Myocyte (in vitro differentiated cells): ENCODE results near the gene SDCBP2. TPM values are rescaled to one million over a fixed set of nuclear protein-coding genes. Genes with fewer than 3 reads are reported as not detected.

ENCODE experiments used
- DNase-seq: peaks from one replicate; pipeline ENCODE4 v3.0.0-alpha.2; 2012; ENCODE audit warnings: low read depth
- total RNA-seq: library from RNA; depleted of rRNA; stranded (reverse); fragments of >200 nt; gene quantifications from 2 replicates; pipeline ENCODE4 v1.2.3, GENCODE V29; 2014

Gene SDCBP2
- total RNA-seq, 1 donor from 2014 or later = 1.8 TPM

- no peak for DNase-seq
These were observed 30.8 kb downstream of the SDCBP2 start for GRCh38 chr20:1298166-1298565.

DNA sequence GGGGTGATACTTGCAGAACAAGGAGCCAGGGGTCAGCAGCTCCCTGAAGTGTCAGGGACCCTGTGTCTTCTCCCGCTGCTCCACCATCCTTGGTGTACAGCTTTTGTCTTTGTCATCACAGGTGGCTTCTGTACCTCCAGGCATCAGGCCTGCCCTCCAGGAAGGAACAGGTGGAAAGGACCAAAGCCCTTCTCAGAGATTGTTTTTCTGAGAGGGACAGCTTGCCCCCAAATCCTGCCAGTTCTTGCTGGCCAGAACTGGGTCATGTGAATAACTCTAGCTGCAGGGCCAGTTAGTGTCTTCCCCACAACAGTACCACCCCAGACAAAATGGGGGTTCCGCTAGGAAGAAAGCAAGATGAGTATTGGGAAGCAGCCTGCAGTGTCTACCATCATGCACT is 31.5 kb downstream of the SDCBP2 start:
- no peak for DNase-seq

- DNase-seq = no peak
These were observed 32.0 kb downstream of the SDCBP2 start for GRCh38 chr20:1296922-1297321.

DNA sequence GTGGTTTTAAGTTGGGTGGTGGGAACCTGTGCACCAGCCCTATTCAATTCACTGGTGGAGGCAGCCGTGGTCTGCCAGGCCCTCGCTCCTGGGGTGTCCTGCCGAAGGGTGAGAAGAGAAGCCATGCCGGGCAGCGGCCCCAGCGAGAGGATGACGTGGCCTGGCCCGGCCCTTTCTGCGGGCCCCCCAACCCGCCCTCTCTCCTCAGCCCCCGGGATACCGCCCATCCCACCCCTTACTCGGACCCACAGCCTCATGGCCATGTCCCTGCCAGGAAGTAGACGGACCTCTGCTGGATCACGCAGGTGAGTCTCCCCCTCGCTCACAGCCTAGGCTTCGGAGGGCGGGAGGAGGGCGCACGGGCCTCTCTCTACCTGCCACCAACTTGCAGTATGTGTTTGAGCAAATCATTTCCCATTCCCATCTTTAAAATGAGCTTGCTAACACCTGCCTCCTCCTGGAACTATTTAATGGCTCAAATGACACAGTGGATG is 32.8 kb downstream of the SDCBP2 start:
- DNase-seq = no peak

DNA sequence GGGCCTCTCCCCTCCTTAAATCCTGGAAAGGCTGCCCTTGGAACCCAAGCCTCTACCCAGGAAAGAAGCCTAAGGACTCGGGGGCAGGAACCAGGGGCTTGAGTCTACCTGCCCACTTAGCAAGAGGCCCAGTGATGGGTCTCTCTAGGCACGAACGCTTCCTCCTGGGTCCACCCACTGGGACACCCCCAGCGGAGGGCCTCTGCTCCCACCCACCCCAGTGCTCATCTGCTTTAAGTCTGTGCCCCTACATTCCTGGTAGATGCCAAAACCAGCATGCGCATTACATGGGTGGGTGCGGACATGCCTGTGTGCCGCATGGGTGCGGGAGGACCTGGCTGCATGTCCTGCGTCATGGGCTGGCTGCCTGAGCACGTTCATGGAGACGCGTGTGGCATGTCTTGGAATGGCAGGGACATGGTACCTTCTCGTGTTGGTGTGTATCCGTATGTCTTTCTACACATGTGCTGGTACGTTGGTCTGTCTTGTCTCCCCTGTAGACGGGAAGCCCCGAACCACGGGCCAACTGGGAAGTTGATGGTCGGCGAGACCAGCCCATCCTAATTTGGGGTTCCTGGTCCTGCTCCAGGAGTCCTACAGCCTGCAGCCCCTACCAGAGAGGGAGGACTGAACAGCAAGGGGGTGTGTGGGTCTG is 33.5 kb downstream of the SDCBP2 start:
- DNase-seq = no peak

DNA sequence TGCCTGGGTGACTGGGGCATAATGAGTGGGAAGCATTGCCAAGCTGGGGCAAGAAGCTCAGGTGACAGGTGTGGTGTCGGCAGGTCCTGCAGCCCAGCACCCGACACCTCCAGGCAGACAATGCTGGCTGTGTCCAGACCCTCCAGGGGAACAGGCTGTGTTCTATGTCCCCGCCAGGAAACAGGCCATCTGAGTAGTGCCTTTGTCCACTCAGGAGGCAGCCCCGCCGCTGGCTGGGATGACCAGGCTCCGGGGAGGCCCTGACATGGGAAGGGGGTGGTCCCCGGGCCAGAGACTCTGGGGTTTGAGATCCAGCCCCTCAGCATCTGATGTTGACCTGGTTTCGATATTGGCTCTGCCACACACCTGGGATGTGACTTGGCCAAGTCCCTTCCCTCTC is 34.4 kb downstream of the SDCBP2 start:
- no peak for DNase-seq

DNA sequence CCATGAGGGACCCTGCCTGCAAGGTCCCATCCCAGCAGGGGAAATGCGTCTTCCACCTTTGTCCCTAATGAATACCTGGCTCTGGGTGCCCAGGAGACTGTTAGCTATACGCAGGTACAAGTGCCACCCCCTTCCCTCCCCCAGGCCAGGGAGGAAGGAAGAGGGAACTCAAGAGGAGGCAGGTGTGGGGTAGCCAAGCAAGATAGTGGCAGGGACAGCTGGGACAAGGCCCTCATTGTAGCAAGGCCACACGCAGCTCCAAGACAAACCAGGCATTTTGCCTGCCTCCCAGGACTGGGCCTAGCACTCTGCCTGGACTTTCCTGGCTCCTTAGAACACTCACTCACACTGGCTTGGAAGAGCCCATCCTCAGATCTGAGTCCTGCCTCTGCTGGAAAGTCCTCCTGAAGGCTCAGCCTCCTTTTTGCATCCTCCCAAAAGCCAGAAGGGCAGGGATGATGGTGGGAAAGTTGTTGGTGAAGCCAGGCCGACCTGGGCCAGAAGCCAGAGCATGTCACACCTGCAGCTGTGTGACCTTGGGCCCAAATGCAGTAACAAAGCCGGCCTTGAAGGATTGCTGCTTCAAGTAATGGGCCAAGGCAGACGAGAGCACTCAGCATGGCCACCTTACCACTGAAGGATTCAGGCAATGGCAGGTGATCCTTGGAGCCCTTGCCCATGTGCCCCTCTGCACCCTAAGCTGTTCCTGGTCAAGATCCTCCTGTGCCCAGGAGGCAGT is 35.1 kb downstream of the SDCBP2 start:
- DNase-seq = peak; percentile 38

DNA sequence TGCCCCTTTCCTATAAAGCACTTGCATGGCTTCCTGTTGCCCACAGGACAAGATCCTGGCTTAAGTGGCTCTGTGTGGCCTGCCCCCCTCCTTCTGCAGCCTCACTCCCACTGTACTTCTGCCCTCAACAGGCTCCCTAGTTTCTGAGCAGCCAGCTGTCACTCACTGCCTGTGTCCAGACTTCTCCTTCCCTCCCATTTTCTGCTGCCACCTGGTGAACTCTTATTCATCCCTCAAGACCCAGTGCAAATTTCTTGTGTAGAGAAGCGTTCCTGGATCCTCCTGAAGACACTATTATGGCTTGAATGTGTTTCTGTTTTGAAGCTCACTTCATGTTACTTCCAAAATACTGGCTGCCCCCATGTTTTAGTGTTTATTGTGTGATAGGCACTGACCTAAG is 36.3 kb downstream of the SDCBP2 start:
- DNase-seq = peak; percentile 25

DNA sequence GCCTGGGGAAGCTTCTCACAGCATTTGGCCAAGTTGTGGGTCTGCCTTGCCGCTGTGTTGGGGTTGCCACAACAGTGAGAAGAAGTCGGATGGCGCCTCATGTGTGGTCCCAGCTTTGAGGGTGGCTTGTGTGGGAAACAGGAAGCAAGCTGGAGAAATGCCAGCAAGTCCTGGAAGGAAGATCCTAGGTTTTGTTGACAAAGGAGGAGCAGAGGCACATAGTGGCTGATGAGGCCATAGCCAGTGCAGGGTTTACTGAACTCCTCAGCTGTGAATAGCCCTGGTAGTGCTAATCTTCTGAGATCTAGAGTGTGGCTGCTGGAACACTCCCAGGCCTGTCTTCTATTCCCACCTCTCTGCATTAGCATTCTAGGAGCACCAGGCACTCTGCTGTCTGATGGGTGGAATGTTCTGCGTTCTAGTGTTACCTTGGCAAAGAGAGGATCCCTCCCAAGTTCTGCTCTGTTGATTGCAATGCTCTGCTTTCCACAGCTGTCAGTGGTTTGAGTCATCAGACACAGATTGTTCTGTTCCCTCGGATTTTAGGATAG is 37.7 kb downstream of the SDCBP2 start:
- DNase-seq = peak; percentile 77

GRCh38 chr20:1287787-1288569 is 41.0 kb downstream of the SDCBP2 start:
- no peak for DNase-seq

DNA sequence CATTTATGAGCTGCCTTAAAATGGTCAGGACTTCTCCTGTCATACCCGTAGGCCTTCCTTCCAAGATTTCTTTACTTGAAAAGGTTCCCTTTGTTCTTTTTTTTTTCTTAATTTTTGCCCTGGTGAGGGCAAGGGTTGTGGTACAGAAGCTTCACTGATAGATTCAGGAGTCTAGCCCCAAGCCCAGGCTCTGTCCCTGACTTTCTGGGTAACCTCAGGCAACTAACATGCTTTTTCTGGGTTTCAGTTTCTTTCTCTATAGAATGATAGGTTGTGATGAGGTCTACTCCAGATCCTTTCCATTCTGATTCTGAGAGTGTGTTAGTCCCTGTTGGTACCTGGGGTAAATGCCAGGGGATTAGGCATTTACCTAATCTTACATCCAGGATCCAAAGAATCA is 41.6 kb downstream of the SDCBP2 start:
- DNase-seq = no peak

GRCh38 chr20:1286267-1287024 is 42.5 kb downstream of the SDCBP2 start:
- peak; percentile 72 for DNase-seq

DNA sequence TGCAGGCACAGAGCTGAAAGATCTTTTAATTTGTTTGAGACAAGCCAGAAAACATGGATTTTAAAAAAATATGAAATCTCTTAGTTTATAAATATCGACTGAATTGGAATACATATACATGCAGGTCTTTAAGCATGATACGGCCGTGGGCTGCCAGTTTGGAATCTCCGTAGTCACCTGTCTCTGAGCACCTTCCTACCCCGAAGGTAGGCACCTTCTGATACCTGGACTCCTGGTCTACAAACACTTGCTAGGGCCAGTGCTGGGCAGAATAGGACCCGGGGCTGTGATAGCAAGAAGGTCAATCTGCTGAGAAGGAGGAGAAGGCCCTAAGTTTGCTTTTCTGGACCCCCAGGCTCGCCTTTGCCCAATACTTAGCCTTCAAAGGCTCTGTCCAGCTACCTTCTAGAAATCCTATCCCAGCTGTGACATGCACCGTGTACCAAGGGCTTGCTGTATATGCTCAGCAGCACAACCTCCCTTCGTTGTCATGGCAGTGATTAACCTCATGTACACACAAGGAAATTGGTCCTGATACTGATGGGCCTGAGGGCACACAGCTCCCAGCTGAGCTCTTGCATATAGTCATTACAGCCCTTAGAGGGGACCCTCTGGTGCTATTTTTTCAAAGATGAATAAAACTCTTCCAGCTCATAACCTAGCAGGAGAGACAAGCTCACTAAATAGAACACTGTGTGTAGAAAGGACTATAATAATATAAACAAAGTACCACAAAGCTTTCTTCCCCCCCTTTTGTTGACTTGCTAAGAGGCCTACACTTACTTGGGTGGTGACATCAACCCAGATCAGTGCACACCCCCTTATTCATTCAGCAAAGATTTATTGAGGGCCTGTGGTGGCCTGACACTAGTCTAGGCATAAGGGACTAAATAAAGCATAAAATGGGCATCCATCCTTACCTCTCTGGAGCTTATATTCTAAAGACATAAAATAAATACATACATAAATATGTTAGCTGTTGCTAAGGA is 45.1 kb downstream of the SDCBP2 start:
- DNase-seq = no peak

- DNase-seq = no peak
These were observed 46.0 kb downstream of the SDCBP2 start for GRCh38 chr20:1282966-1283365.

DNA sequence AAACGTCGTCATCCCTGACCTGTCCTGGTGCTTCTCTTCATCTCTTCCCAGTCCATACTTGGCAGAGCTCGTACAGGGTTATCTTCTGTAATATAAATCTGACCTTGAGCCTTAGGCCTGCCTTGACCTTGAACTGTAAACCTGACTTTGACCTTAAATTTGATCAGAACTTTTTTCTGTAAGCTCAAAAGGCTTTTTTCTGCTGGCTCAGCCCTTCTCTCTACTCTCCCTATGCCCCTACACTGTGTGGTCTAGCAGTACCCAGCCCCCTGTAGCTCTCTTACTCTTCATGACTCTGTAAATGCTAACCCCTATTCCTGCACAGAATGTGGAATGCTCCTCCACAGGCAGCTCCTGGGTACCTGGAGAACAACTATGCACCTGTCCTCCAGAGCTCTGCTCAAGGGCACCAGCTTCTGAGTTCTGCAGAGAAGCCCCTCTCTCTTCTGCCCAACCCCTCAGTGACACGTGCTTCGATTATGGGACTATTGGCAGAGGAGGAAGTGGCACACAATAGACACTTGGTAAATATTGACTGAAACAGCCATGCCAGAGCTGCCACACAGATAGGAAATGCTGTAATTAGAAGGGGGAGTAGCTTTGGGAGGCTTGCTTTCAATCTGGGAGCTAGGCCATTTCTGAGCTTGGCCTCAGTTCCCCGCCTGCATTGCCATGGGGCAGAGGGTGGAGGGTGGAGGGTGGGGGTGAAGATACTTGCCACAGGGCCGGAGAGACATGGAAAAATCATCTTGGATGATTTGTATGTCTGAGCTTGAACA is 47.5 kb downstream of the SDCBP2 start:
- no peak for DNase-seq

DNA sequence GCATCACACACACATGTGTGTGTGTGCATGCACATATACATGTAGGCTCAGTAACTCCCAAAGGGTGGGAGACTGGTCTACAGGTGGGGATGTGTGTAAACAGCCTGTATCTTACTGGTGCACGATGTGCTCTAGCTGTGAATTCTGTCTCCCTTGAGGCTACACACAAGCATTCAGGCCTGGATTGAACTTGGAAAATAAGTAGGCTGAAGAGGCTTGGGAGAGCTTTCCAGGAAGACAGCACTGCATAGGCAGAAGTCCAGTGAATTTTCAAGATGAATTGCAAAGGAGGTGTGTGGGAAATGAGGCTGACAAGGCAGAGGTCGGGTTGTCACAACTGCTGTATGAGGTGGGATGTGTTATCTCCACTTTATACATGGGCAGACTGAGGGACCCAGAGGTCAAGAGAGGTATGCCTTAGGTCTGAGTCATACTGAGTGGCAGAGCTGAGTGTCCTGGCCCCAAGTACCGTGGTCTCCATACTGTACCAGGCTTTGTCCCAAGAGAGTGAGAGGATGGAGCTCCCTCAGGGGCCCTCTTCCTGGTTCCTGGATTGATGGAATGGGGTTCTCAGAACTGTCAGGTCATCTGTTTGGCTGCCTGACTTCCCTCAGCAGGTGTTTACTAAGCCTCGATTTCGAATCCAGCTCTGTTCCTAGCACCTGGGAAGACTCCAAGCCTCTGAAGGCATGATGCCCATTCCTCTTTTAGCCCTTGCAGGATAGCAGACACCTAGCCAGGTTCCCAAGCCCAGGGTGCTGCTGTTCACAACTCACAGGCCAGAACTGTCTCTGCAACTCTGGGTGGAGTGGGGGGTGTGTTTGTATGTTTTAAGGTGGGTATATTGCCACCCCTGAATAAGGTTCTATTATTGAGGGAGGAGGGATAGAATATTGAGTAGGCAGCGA is 48.5 kb downstream of the SDCBP2 start:
- no peak for DNase-seq

GRCh38 chr20:1278993-1279392 is 49.9 kb downstream of the SDCBP2 start:
- DNase-seq = no peak
